ENCODE results near the gene EIF2B4. TPM values are rescaled to one million over a fixed set of nuclear protein-coding genes. Genes with fewer than 3 reads are reported as not detected.

Gene EIF2B4
- polyA plus RNA-seq, 1 donor (not counting 4 experiments of a cell fraction or from before 2014, with no cell fraction given), result 54.9 TPM

- Histone ChIP-seq H3K9me1 (ENCODE audit: control insufficient read depth, extremely low read depth, insufficient read depth, low read length) (no peaks in the 10 kb centered on the region), H3K4me3 (ENCODE audit: control insufficient read depth in 2 of 3, extremely low read depth in 1 of 3, insufficient read depth in 2 of 3, low read depth in 1 of 3, low read length in 3 of 3) (no peak overlapping the region), H3K4me2 (ENCODE audit: control insufficient read depth, extremely low read depth, insufficient read depth, low read depth, low read length) (no peak overlapping the region), H3K27ac (ENCODE audit: control insufficient read depth, insufficient read depth, low read length) (no peak overlapping the region), H3K9ac (ENCODE audit: control insufficient read depth, extremely low read depth, insufficient read depth, low read length) (no peak overlapping the region), H3K4me1 (ENCODE audit: control insufficient read depth, extremely low read depth, insufficient read depth, low read length) (no peaks in the 10 kb centered on the region), H3K27me3 (ENCODE audit: control insufficient read depth, extremely low read depth, insufficient read depth, low read length) (no peaks in the 10 kb centered on the region), H3K9me3 (ENCODE audit: control insufficient read depth, low read depth, low read length) (no peaks in the 10 kb centered on the region), H2AFZ (ENCODE audit: control insufficient read depth, low read length) (no peak overlapping the region), H3K36me3 (ENCODE audit: control insufficient read depth in 2 of 2, extremely low read depth in 1 of 2, insufficient read depth in 2 of 2, low read length in 2 of 2) (peaks cover 0 to 1% of the 10 kb centered on the region in 2 experiments), H4K20me1 (ENCODE audit: control insufficient read depth, extremely low read depth, insufficient read depth, low read length) (peaks cover 6% of the 10 kb centered on the region), H3K79me2 (ENCODE audit: control insufficient read depth, insufficient read depth, low read length) (peaks cover 88% of the 10 kb centered on the region)
- no peak for FAIRE-seq
- TF ChIP-seq EZH2 (IDR thresholded peaks at IDR 0.05; ENCODE audit: low read length) (no peak), CTCF (optimal IDR thresholded peaks at IDR 0.05 in 1 of 3, IDR thresholded peaks at IDR 0.05 in 1 of 3, conservative IDR thresholded peaks at IDR 0.05 in 1 of 3; ENCODE audit: extremely low read depth in 1 of 3, insufficient read depth in 2 of 3, low read length in 3 of 3) (no peak)
- DNase-seq (ENCODE audit: low read depth, low spot score), result no peak
- dilution Hi-C loops (cut with MboI; ENCODE audit: extremely low pct_ligation_motif_present, low sequenced_read_pairs), result no loop called here
Observed at GRCh38 chr2:27393225-27393624, 23.1 kb upstream of the EIF2B4 start.

GRCh38 chr2:27390822-27391679 lies 20.9 kb upstream of the EIF2B4 start:
- Histone ChIP-seq H3K9ac (ENCODE audit: control insufficient read depth, extremely low read depth, insufficient read depth, low read length) (no peak overlapping the region), H3K27ac (ENCODE audit: control insufficient read depth, insufficient read depth, low read length) (no peak overlapping the region), H3K9me1 (ENCODE audit: control insufficient read depth, extremely low read depth, insufficient read depth, low read length) (no peaks in the 10 kb centered on the region), H3K9me3 (ENCODE audit: control insufficient read depth, low read depth, low read length) (no peaks in the 10 kb centered on the region), H2AFZ (ENCODE audit: control insufficient read depth, low read length) (no peak overlapping the region), H4K20me1 (ENCODE audit: control insufficient read depth, extremely low read depth, insufficient read depth, low read length) (peaks cover 5% of the 10 kb centered on the region), H3K36me3 (ENCODE audit: control insufficient read depth in 2 of 2, extremely low read depth in 1 of 2, insufficient read depth in 2 of 2, low read length in 2 of 2) (peaks cover 3 to 6% of the 10 kb centered on the region in 2 experiments), H3K4me3 (ENCODE audit: control insufficient read depth in 2 of 3, extremely low read depth in 1 of 3, insufficient read depth in 2 of 3, low read depth in 1 of 3, low read length in 3 of 3) (no peak overlapping the region), H3K4me1 (ENCODE audit: control insufficient read depth, extremely low read depth, insufficient read depth, low read length) (no peaks in the 10 kb centered on the region), H3K27me3 (ENCODE audit: control insufficient read depth, extremely low read depth, insufficient read depth, low read length) (no peaks in the 10 kb centered on the region), H3K79me2 (ENCODE audit: control insufficient read depth, insufficient read depth, low read length) (peaks cover 74% of the 10 kb centered on the region), H3K4me2 (ENCODE audit: control insufficient read depth, extremely low read depth, insufficient read depth, low read depth, low read length) (no peak overlapping the region)
- TF ChIP-seq EZH2 (IDR thresholded peaks at IDR 0.05; ENCODE audit: low read length) (no peak), CTCF (optimal IDR thresholded peaks at IDR 0.05 in 1 of 3, IDR thresholded peaks at IDR 0.05 in 1 of 3, conservative IDR thresholded peaks at IDR 0.05 in 1 of 3; ENCODE audit: extremely low read depth in 1 of 3, insufficient read depth in 2 of 3, low read length in 3 of 3) (no peak)
- FAIRE-seq, result no peak
- dilution Hi-C loops (cut with MboI; ENCODE audit: extremely low pct_ligation_motif_present, low sequenced_read_pairs), result no loop called here
- DNase-seq (ENCODE audit: low read depth, low spot score), result no peak

All from keratinocyte (primary cell).